ENCODE results near the gene DPYSL4.

The DPYSL4 gene

DNA sequence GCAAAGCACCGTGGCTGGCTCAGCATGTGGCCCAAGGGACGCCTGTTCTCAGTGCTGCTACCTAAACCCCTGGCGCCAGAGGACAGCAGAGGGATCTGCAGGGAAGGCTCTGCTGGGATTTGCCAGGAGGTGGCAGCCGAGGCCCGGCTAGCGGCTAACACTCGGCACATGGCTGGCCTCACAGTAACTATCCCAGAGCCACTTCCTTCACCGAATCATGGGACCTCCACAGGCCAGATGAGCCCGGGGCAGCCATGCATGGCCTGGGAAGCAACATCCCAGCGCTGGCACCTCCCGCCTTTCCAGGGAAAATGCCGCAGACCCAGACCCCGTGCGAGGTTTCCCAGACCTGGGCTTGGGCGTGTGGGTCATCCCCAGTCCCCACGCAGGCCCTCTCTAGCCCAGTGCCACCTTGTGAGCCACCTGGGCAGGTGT lies 36.4 kb downstream of the DPYSL4 start:
- Histone ChIP-seq H3K4me1 (ENCODE audit: control insufficient read depth, insufficient read depth, low read length) (no peaks in the 10 kb centered on the region), H3K4me3 (ENCODE audit: insufficient read depth, low read depth, low read length) (no peak overlapping the region), H3K27me3 (ENCODE audit: control insufficient read depth, insufficient read depth, low read length, poor library complexity, severe bottlenecking) (no peaks in the 10 kb centered on the region), H3K36me3 (ENCODE audit: control insufficient read depth, insufficient read depth, low read length) (no peaks in the 10 kb centered on the region), H3K9me3 (ENCODE audit: control insufficient read depth, low read length) (no peaks in the 10 kb centered on the region), H3K27ac (ENCODE audit: insufficient read depth, low read depth, low read length, poor library complexity, severe bottlenecking) (no peak overlapping the region)
- 40 to 44% methylated on average over 16 of the region's 16 CpGs for WGBS, 2 experiments

DNA sequence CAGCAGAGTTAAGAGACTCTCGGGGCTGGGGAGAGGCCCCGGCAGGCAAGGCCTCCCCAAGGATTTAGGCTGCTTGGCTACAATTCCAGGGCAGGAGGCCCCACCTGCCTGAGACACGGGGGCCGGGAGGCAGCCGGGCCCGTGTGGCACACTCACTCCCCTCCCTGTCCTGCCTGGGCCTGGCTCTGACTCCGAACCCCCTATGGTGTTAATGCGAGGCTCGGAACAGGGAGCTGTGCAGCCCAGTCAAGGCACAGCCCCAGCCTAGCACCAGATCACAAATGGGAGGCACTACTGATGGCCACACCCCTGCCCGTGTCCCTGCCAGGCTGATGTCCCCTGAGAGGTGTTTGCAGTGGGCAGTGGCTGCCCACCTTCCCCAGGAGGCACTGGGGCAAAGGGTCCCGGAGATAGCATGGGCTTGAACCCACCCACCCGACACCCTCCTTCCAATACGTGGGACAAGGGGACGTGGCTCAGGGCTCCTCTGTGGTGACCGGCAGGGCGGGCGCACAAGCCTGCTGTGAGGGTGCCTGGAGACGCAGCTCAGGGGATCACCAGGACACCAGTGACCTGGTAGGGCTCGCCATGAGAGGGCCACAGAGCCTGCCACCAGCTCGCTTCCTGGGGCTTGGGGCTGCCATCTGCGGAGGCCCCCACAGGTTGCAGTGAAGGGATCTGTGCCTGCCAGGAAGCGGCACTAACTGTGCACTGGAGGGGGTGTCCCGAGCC lies 37.0 kb downstream of the DPYSL4 start:
- H3K9me3 ChIP-seq (ENCODE audit: control insufficient read depth, low read length), result no peaks in the 10 kb centered on the region
- H3K4me1 ChIP-seq (ENCODE audit: control insufficient read depth, insufficient read depth, low read length), result no peaks in the 10 kb centered on the region
- H3K27me3 ChIP-seq (ENCODE audit: control insufficient read depth, insufficient read depth, low read length, poor library complexity, severe bottlenecking), result no peaks in the 10 kb centered on the region
- H3K36me3 ChIP-seq (ENCODE audit: control insufficient read depth, insufficient read depth, low read length), result no peaks in the 10 kb centered on the region
- no peak overlapping the region for H3K4me3 ChIP-seq (ENCODE audit: insufficient read depth, low read depth, low read length)
- H3K27ac ChIP-seq (ENCODE audit: insufficient read depth, low read depth, low read length, poor library complexity, severe bottlenecking), result no peak overlapping the region
- WGBS, 2 experiments, result 93 to 94% methylated on average over 23 of the region's 23 CpGs

DNA sequence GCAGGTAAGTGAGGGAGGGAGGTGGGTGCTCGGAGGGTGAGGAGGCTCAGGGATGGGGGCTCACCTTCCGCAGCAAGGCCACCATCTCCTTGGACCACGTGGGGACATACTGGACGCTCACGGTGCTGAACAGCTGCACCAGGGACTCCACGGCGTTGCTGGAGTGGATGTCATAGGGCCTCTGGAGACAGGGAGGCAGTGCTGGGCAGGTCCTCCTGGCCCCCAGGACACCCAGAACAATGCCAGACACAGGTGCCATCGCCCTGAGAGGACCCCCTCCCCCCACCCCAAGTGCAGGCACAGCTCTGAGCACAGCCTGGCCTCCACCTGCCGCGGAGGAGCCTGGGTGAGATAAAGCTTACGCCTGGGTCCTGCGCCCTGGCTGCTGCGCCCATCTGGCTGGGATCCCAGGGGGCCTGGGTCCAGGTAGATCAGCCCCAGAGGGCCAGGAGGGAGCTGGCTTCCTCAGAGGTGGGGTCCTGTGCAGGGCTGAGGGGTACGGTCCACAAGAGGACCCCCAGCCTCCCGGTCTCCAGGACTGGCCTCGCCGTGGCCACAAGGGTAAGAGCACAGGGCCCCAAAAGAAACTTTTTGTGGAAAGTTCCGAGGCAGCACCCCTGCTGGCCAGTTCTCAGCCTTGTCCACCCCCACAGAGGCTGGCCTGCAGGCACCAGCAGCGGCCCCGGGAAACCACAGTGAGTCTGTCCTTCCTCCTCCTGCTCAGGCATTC lies 37.8 kb downstream of the DPYSL4 start:
- WGBS, 2 experiments, result 91 to 92% methylated on average over 20 of the region's 20 CpGs
- no peak overlapping the region for H3K4me3 ChIP-seq (ENCODE audit: insufficient read depth, low read depth, low read length)

DNA sequence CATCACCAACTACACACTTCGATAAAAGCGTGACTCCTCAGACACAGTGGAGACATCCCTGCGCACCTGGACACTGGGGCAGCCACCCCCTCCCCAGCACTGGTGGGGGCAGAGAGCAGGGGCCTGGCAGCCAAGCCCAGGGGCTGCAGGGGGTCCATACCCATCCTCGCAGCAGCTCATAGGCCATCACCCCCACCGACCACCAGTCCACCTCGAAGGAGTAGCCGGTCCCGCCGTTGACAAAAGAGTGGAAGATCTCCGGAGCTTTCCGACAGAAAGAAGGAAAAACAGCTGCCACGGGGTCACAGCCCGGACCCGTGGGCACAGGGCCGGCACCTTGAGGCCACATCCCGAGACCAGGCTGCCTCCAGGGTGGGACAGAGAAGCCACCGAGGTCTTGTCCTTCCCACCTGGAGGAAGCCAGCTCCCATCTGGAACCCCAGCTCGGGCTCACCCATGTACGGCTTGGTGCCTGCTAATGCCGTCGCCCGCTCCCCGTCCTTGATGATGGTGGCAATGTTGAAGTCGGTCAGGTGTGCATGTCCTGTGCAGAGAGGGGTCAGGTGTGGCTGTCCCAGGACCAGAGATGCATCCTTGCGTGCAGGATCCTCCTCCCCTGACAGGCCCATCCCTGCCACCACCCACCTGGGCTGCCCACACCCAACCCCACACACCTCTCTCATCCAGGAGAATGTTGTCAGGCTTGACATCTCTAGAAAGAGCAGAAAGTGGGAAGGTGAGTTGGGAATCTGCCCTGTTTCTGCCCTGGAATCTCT lies 38.5 kb downstream of the DPYSL4 start:
- WGBS, 2 experiments, result 95% methylated on average over 25 of the region's 25 CpGs
- no peak overlapping the region for H3K27ac ChIP-seq (ENCODE audit: insufficient read depth, low read depth, low read length, poor library complexity, severe bottlenecking)
- no peak overlapping the region for H3K4me3 ChIP-seq (ENCODE audit: insufficient read depth, low read depth, low read length)
- no peaks in the 10 kb centered on the region for H3K9me3 ChIP-seq (ENCODE audit: control insufficient read depth, low read length)
- no peaks in the 10 kb centered on the region for H3K27me3 ChIP-seq (ENCODE audit: control insufficient read depth, insufficient read depth, low read length, poor library complexity, severe bottlenecking)
- H3K4me1 ChIP-seq (ENCODE audit: control insufficient read depth, insufficient read depth, low read length), result no peaks in the 10 kb centered on the region
- H3K36me3 ChIP-seq (ENCODE audit: control insufficient read depth, insufficient read depth, low read length), result no peaks in the 10 kb centered on the region

More for the DNA sequence above, 37.8 kb downstream of the DPYSL4 start:
- H3K36me3 ChIP-seq (ENCODE audit: control insufficient read depth, insufficient read depth, low read length), result no peaks in the 10 kb centered on the region
- H3K27me3 ChIP-seq (ENCODE audit: control insufficient read depth, insufficient read depth, low read length, poor library complexity, severe bottlenecking), result no peaks in the 10 kb centered on the region
- no peak overlapping the region for H3K27ac ChIP-seq (ENCODE audit: insufficient read depth, low read depth, low read length, poor library complexity, severe bottlenecking)
- H3K9me3 ChIP-seq (ENCODE audit: control insufficient read depth, low read length), result no peaks in the 10 kb centered on the region
- H3K4me1 ChIP-seq (ENCODE audit: control insufficient read depth, insufficient read depth, low read length), result no peaks in the 10 kb centered on the region

DNA sequence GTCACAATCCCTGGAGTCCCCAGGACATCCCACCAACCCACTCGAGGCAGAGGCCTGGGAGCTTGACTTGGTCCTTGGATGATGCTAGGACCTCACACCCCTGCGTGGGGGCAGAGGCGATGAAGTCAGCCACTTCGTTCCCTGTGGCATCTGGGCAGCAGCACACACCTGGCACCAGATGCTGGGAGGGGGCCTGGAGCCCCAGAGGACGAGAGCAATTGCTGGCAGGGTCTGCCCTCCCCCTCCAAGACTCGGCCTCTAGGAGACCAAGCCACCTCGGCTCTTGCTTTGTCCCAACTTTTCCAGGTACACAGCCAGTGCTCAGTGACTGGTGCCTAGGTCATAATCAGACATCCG lies 39.1 kb downstream of the DPYSL4 start:
- WGBS, 2 experiments, result 81 to 86% methylated on average over 8 of the region's 8 CpGs
- Histone ChIP-seq H3K27ac (ENCODE audit: insufficient read depth, low read depth, low read length, poor library complexity, severe bottlenecking) (no peak overlapping the region), H3K4me1 (ENCODE audit: control insufficient read depth, insufficient read depth, low read length) (peaks cover 2% of the 10 kb centered on the region), H3K9me3 (ENCODE audit: control insufficient read depth, low read length) (no peaks in the 10 kb centered on the region), H3K36me3 (ENCODE audit: control insufficient read depth, insufficient read depth, low read length) (no peaks in the 10 kb centered on the region), H3K4me3 (ENCODE audit: insufficient read depth, low read depth, low read length) (no peak overlapping the region), H3K27me3 (ENCODE audit: control insufficient read depth, insufficient read depth, low read length, poor library complexity, severe bottlenecking) (no peaks in the 10 kb centered on the region)

DNA sequence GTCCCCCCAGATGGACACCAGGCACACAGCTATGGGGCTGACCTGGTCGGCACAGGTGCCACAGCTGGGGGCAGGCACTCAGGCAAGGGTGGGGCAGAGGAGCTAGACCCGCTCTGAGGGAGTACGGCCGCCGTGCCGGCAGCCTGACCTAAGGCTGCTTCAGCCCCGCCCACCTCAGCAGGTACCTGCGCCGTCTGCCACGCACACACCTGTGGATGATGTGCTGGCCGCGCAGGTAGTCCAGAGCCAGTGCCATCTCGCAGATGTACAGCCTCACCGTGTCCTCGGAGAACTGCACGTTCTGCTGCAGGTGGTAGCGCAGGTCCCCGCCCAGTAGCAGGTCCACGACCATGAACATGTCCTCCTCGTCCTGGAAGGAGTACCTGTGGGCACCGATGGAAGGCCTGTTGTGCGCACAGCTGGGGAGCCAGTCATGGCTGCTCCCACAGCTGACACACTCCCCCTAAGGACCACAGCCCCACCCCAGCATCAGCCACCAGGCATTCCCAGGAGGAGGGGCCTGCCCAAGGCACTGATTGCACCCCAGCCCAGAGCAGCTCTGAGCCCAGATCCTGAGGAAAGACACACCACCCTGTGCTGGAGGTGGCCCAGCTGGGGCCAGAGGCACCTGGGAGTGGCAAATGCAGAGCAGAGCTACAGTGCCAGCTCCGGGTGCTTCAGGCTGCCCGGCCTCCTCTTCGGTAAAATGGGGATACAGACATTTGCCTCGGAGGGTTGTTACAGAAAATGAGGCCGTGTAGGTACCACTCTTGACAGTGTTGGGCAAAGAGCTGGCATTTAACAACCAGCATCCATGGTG lies 40.0 kb downstream of the DPYSL4 start:
- Histone ChIP-seq H3K9me3 (ENCODE audit: control insufficient read depth, low read length) (no peaks in the 10 kb centered on the region), H3K4me3 (ENCODE audit: insufficient read depth, low read depth, low read length) (no peak overlapping the region)

DNA sequence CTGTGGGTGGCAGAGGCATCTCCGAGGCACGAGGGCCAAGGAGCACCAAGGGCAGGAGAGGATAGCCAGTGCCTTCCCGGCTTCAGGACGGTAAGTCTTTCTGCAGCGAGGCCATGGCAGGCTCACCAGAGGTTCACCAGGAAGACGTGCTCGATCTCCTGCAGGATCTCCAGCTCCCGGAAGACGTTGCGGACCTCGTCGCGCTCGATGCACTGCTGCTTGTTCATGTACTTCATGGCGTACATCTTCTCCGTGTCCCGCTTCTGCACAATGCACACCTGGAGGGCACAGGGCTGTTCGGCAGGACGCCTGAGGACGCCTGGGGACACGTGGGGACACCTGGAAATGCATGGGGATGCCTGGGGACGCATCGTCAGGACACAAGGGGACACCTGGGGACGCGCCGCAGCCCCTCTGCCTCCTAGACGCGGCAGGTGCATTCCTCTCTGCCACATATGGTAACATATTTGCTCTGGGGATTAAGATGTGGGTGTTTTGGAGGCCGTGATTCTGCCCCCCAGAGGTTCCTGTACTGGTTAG lies 41.2 kb downstream of the DPYSL4 start:
- Histone ChIP-seq H3K4me3 (ENCODE audit: insufficient read depth, low read depth, low read length) (no peak overlapping the region), H3K9me3 (ENCODE audit: control insufficient read depth, low read length) (no peaks in the 10 kb centered on the region), H3K36me3 (ENCODE audit: control insufficient read depth, insufficient read depth, low read length) (no peaks in the 10 kb centered on the region), H3K4me1 (ENCODE audit: control insufficient read depth, insufficient read depth, low read length) (peaks cover 7% of the 10 kb centered on the region), H3K27ac (ENCODE audit: insufficient read depth, low read depth, low read length, poor library complexity, severe bottlenecking) (no peak overlapping the region), H3K27me3 (ENCODE audit: control insufficient read depth, insufficient read depth, low read length, poor library complexity, severe bottlenecking) (no peaks in the 10 kb centered on the region)
- WGBS, 2 experiments, result 95% methylated on average over 29 of the region's 29 CpGs

More for the DNA sequence above, 40.0 kb downstream of the DPYSL4 start:
- H3K4me1 ChIP-seq (ENCODE audit: control insufficient read depth, insufficient read depth, low read length), result peaks cover 7% of the 10 kb centered on the region
- H3K27ac ChIP-seq (ENCODE audit: insufficient read depth, low read depth, low read length, poor library complexity, severe bottlenecking), result no peak overlapping the region
- H3K27me3 ChIP-seq (ENCODE audit: control insufficient read depth, insufficient read depth, low read length, poor library complexity, severe bottlenecking), result no peaks in the 10 kb centered on the region
- whole genome bisulfite sequencing, 2 experiments, result 93 to 94% methylated on average over 27 of the region's 27 CpGs
- no peaks in the 10 kb centered on the region for H3K36me3 ChIP-seq (ENCODE audit: control insufficient read depth, insufficient read depth, low read length)

DNA sequence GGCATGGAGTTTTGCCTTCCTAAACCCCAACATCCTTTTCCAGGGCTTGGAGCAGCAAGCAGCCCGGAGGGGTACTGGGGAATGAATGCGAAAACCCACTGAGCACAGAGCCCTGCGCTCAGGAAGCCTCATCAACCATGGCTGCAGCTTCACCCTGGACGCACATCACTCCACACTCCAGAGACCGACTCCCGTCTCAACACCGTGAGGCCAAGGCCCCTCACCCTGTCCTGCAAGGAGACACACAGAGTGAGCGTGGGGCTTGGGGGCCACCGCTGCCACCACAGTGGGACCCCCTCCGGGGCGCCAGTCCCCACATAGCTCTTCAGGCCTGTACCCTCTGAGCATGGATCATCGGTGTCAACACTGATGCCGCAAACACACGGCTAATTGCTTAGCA lies 41.9 kb downstream of the DPYSL4 start:
- H3K4me1 ChIP-seq (ENCODE audit: control insufficient read depth, insufficient read depth, low read length), result peaks cover 7% of the 10 kb centered on the region
- no peaks in the 10 kb centered on the region for H3K27me3 ChIP-seq (ENCODE audit: control insufficient read depth, insufficient read depth, low read length, poor library complexity, severe bottlenecking)
- H3K4me3 ChIP-seq (ENCODE audit: insufficient read depth, low read depth, low read length), result no peak overlapping the region
- 95 to 96% methylated on average over 14 of the region's 14 CpGs for WGBS, 2 experiments
- no peaks in the 10 kb centered on the region for H3K9me3 ChIP-seq (ENCODE audit: control insufficient read depth, low read length)
- H3K36me3 ChIP-seq (ENCODE audit: control insufficient read depth, insufficient read depth, low read length), result no peaks in the 10 kb centered on the region
- H3K27ac ChIP-seq (ENCODE audit: insufficient read depth, low read depth, low read length, poor library complexity, severe bottlenecking), result no peak overlapping the region

DNA sequence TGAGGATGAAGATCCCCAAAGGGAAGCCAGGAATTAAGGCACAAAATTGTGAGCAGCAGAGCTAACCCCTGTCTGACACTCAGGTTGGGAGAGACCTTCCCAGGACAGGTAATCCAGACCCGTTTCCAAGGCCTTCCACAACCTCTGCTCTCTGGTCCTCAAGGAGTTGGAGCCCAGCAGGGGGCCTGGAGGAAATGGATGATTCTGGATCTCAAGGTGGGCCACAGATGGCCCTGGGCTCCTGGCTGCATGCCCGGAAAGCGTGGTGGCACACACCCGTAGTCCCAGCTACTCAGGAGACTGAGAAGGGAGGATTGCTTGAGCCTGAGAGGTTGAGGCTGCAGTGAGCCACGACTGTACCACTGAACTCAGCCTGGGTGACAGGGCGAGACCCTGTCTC lies 42.3 kb downstream of the DPYSL4 start:
- no peak overlapping the region for H3K4me3 ChIP-seq (ENCODE audit: insufficient read depth, low read depth, low read length)
- no peaks in the 10 kb centered on the region for H3K27me3 ChIP-seq (ENCODE audit: control insufficient read depth, insufficient read depth, low read length, poor library complexity, severe bottlenecking)
- no peaks in the 10 kb centered on the region for H3K9me3 ChIP-seq (ENCODE audit: control insufficient read depth, low read length)
- H3K4me1 ChIP-seq (ENCODE audit: control insufficient read depth, insufficient read depth, low read length), result peaks cover 7% of the 10 kb centered on the region
- H3K27ac ChIP-seq (ENCODE audit: insufficient read depth, low read depth, low read length, poor library complexity, severe bottlenecking), result no peak overlapping the region
- 94% methylated on average over 6 of the region's 6 CpGs for WGBS, 2 experiments
- no peaks in the 10 kb centered on the region for H3K36me3 ChIP-seq (ENCODE audit: control insufficient read depth, insufficient read depth, low read length)
